Measurements from ENCODE around the gene FRMD4A.

DNA sequence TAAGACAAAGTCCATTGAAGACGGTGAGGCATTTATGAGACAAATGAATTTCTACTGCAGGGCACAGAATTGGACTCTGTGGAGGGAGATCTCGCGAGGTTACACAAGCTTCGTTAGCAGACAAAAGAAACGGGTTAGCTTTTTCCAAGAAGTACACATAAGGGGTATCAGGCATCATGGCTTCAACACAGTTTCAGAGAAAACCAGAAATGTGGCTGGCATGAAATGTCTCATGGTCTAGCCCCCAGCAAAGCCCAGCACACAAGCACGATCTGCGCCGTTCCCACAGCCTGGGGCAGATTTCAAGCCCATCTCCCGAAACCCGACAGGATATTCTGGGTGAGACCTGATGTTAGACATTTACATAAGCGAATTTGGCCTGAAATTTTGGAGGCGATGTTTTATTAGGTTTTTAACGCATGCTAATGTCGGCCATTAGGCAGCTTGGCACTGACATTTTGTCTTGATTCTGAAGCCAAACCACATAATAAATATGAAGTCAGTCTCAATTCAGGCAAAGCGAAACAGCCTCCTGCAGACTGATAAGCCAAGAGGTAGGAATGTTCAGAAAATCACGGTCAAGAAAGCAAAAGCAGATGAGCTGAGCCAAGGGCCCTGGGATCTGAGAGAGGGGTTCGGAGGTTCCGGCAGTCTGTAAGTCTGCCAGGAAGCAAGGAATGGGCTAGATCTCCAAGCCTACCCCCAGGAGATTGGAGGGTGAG is 503.5 kb downstream of the FRMD4A start:
- TF ChIP-seq, protein P1, sequence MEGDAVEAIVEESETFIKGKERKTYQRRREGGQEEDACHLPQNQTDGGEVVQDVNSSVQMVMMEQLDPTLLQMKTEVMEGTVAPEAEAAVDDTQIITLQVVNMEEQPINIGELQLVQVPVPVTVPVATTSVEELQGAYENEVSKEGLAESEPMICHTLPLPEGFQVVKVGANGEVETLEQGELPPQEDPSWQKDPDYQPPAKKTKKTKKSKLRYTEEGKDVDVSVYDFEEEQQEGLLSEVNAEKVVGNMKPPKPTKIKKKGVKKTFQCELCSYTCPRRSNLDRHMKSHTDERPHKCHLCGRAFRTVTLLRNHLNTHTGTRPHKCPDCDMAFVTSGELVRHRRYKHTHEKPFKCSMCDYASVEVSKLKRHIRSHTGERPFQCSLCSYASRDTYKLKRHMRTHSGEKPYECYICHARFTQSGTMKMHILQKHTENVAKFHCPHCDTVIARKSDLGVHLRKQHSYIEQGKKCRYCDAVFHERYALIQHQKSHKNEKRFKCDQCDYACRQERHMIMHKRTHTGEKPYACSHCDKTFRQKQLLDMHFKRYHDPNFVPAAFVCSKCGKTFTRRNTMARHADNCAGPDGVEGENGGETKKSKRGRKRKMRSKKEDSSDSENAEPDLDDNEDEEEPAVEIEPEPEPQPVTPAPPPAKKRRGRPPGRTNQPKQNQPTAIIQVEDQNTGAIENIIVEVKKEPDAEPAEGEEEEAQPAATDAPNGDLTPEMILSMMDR (IDR thresholded peaks at IDR 0.05), result no peak
- TF ChIP-seq ZFX (IDR thresholded peaks at IDR 0.05; ENCODE audit: borderline replicate concordance), result no peak
